Frontal cortex (tissue), 4 donors: ENCODE results near the gene ANXA7. TPM values are rescaled to one million over a fixed set of nuclear protein-coding genes. Genes with fewer than 3 reads are reported as not detected.
"Not testable (repeated sequence)": the region's sequence is repeated elsewhere in the genome, so short reads cannot be mapped to it uniquely, and the experiment has no call there.

ENCODE experiments used
- DNase-seq, 2 donors: peaks; one replicate each; pipeline ENCODE4 v3.0.0; 2012; ENCODE audit warnings: low spot score in 2 of 2
- FAIRE-seq: peaks from 2 replicates; lab custom pipeline; 2012; peaks lifted over from hg19 to GRCh38; lab: Jason Lieb, UNC
- small RNA-seq: library from RNA; depleted of rRNA; stranded (forward); fragments of <200 nt; gene quantifications from one replicate; pipeline ENCODE3, GENCODE V24; 2014
- total RNA-seq: library from RNA; depleted of rRNA; stranded (reverse); fragments of >200 nt; gene quantifications from one replicate; pipeline ENCODE4 v1.2.3, GENCODE V29; 2014
- donor health status: control.
- donor health status: control.
- donor health status: control.

The ANXA7 gene
- total RNA-seq, 1 donor from 2014 or later, result 25.7 TPM

- FAIRE-seq (no peak), DNase-seq (no peak)
Observed at GRCh38 chr10:73357166-73357565, 56.7 kb downstream of the ANXA7 start.

DNA sequence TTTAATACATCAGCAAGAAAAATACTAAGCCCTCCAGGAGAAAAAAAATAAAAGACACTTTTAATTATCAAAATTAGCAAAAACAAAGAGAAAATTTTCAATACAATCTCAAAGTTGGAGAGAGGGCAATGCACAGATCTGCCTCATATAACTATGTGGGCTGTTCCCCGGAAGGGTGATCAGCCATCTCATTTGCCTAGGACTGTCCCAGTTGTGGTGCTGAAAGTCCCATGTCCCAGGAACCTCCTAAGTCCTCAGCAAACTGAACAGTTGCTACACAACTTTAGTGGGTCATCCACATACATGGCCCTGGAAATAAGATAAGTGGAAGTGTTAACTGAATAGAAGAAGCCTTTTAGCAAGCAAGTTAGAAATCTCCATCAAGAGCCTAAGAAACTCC is 69.6 kb downstream of the ANXA7 start:
- DNase-seq, result no peak
- no peak for FAIRE-seq

DNA sequence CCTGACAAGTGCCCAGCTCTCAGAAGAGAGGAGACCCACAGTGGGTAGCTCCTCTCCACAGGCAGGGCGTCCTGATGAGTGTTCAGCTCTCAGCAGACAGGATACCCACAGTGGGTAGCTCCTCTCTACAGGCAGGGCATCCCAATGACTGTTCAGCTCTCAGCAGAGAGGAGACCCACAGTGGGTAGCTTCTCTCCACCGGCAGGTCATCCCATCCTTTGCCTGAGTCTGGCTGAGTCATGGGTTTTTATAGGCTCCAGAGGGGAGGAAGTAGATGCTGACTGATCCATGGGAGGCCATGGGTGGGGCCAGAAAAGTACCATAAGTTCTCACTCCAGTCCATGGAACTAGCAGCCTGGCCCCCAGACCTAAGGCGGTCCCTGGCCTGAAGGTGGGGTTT is 73.7 kb downstream of the ANXA7 start:
- DNase-seq (no peak), FAIRE-seq (no peak)

GRCh38 chr10:73339436-73339835 is 74.4 kb downstream of the ANXA7 start:
- DNase-seq (no peak), FAIRE-seq (no peak)

DNA sequence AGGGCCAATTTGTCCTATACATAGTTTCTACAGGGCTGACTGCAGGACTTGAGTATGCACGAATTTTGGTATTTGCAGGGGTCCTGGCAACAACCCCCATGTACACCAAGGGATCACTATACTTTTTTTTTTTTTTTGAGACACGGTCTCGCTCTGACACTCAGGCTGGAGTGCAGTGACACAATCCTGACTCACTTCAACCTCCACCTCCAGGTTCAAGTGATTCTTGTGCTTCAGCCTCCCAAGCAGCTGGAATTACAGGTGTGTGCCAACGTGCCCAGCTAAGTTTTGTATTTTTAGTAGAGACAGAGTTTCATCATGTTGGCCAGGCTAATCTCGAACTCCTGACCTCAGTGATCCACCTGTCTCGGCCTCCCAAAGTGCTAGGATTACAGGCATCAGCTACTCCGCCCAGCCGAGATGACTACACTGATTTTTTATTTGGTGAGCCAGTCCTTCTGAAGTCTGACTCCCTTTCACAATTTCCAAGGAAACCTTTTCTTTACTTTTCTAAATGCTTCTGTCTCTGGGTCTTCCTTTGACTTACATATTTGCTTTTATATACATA is 75.0 kb downstream of the ANXA7 start:
- no peak for FAIRE-seq

DNA sequence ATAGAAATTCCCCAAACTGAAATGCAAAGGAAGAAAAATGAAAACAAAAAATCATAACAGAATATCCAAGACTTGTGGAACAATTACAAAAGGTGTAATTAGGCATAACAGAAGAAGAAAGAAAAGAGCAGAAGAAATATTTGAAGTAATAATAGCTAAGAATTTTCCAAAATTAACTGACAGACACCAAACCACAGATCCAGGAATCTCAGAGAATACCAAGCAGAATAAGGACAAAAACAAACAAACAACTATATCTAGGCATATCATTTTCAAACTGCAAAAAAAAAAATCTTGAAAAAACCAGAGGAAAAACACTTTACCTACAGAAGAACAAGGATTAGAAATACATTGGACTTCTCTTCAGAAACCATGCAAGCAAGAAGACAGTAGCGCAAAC is 80.7 kb downstream of the ANXA7 start:
- DNase-seq (no peak), FAIRE-seq (no peak)

More for the DNA sequence above, 75.0 kb downstream of the ANXA7 start:
- DNase-seq, result no peak

DNA sequence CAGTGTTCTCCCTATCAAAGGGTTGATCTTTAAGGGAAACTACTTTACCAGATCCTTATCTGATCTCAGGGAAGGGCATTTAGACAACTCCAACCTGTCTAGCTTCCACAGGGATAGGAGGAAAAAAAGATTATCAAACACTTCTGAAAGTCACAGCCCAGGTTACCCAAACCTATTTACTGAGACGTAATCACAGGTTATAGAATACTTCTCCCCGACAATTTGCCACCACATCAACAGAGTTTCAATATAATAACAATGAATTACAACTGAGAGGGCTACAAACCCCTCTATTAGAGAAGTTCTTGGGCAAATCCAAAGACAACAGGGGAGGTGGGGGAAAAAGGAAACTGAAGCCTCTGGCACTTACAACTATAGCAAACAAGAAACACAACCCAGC is 81.5 kb downstream of the ANXA7 start:
- DNase-seq (no peak), FAIRE-seq (no peak)

DNA sequence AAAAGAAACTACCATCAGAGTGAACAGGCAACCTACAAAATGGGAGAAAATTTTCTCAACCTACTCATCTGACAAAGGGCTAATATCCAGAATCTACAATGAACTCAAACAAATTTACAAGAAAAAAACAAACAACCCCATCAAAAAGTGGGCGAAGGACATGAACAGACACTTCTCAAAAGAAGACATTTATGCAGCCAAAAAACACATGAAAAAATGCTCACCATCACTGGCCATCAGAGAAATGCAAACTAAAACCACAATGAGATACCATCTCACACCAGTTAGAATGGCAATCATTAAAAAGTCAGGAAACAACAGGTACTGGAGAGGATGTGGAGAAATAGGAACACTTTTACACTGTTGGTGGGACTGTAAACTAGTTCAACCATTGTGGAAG is 85.3 kb downstream of the ANXA7 start:
- DNase-seq, FAIRE-seq: not testable (repeated sequence)

DNA sequence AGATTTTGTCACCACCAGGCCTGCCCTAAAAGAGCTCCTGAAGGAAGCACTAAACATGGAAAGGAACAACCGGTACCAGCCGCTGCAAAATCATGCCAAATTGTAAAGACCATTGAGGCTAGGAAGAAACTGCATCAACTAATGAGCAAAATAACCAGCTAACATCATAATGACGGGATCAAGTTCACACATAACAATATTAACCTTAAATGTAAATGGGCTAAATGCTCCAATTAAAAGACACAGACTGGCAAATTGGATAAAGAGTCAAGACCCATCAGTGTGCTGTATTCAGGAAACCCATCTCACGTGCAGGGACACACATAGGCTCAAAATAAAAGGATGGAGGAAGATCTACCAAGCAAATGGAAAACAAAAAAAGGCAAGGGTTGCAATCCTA is 88.6 kb downstream of the ANXA7 start:
- DNase-seq, FAIRE-seq: not testable (repeated sequence)

Small RNA genes within 50 kb of the gene (small RNA-seq; reads per million reads assigned to genes)
- gene RF00019, result not detected

Other genes with a start within 250 kb of the ANXA7 start
- gene ECD, start 246.1 kb downstream of the ANXA7 start, total RNA-seq, result 25.7 TPM
- 31.4 TPM for gene FAM149B1, start 245.9 kb downstream of the ANXA7 start, total RNA-seq
- gene DNAJC9, start 166.8 kb downstream of the ANXA7 start, total RNA-seq, result 79.1 TPM
- gene MRPS16, start 161.4 kb downstream of the ANXA7 start, total RNA-seq, result 126 TPM
- 0.82 TPM for gene CFAP70, start 55.2 kb downstream of the ANXA7 start, total RNA-seq
- 1.6 TPM for gene MSS51, start 19.5 kb upstream of the ANXA7 start, total RNA-seq
- 111 TPM for gene PPP3CB, start 82.0 kb upstream of the ANXA7 start, total RNA-seq
- 32.6 TPM for gene USP54, start 177.3 kb upstream of the ANXA7 start, total RNA-seq
- gene MYOZ1, start 227.4 kb upstream of the ANXA7 start, total RNA-seq, result 0.41 TPM
- not detected for gene SYNPO2L, start 242.0 kb upstream of the ANXA7 start, total RNA-seq